GM19043 (cell line): Measurements from ENCODE around the gene ADAD2.

ENCODE experiments used
- ATAC-seq: cut with Tn5 transposase; IDR thresholded peaks from one replicate; pipeline ENCODE4 v1.9.1; 2021; ENCODE audit warnings: low read depth; ENCODE audit not compliant: unreplicated experiment

The ADAD2 gene

DNA sequence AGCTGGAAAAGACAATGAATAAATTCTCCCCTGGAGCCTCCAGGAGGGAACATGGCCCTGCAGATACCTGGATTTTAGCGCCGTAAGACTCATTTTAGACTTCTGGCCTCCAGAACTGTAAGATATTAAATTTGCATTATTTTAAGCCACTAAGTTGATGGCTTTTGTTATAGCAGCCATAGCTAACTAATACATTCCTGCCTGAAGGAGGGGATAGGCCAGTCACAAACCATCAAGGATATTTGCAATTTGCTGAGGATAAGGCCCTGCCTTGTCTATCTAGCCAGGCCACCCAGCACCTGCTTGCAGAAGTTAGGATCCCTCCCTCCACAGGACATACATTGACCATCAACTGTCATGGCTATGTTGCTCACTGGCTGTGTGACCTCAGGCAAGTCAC, 53.8 kb downstream of the ADAD2 start:
- no peak for ATAC-seq

DNA sequence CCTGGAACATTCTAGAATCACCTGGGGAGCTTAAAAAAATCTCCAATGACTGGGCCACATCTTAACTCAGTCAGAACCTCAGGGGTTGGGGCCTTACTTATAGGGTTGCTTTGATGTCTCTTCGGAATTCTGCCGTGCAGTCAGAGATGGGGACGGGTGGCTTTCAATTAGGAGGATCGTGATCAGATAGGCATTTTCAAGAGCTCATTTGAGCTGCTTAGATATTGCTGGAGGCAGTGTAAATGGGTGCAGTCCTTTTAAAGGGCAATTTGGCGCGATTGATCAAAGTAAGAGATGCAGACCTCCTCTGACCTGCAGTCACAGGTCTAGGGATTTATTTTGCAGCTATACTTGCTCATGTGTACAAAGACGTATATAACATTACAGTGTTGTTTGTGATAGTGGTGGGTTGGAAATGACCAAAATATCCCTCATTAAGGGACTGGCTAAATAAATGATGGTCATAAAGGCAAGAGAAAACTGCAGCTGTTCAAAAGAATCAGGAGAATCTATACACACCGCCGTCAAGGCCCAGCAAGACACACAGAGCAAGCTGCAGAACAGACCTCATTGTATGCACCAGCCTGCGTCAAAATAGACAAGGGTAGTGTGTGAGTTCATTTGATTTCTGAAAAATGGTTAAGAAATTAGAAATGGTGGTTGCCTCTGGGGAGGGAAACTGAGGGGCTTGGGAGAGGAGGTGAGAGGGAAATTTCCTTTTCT, 55.2 kb downstream of the ADAD2 start:
- no peak for ATAC-seq

- no peak for ATAC-seq
Observed at GRCh38 chr16:84246679-84247077, 55.7 kb downstream of the ADAD2 start.
